Limb (tissue), 2 donors: ENCODE measurements around the gene NDUFAF8.

ENCODE experiments used
- DNase-seq, 2 donors: peaks; one replicate each; pipeline ENCODE4 v3.0.0-alpha.2; 2016; ENCODE audit errors: extremely low spot score in 2 of 2

The NDUFAF8 gene, protein sequence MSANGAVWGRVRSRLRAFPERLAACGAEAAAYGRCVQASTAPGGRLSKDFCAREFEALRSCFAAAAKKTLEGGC

DNA sequence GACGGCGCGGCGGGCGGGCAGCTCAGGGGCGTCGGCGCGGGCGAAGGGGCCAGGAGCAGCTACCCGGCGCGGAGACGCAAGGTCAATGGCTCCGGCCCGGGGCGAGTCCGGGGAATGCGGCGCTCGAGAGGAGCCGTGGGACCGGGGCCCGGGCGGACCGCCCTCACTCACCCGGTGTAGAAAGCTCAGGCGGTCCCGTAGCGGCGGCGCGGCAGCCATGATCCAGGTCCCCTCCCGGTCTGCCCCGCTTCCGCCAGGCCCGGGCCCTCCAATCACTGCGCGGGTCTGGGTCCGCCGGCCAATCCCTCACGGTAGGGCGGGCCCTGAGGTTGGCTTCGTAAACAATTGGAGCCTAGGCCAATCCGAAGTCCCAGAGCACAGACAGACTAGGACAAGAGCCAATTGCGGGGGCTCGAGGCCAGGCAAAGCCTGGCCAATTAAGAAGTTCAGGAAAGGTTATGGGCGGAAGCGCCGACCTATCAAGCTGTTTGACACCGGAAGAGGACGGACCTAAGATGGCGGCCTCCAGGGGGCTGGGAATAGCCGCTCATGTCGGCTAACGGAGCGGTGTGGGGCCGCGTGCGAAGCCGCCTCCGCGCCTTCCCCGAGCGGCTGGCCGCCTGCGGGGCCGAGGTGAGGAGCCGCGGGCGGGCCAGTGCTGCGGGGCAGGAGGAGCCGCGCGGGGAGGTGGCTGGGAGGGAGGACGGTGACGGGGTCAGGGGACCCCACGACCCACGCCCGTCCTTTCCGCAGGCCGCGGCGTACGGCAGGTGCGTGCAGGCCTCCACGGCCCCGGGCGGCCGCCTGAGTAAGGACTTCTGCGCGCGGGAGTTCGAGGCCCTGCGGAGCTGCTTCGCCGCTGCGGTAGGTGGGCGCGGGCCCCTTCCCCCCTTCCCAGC is at the start of gene NDUFAF8, which contains the start of gene TEPSIN:
Gene NDUFAF8 (plus strand): TSS at position 504 of the 899 bp plus-strand sequence. CDS start 46 bp downstream, at position 550.
Gene TEPSIN (minus strand): TSS at position 241 of the 899 bp plus-strand sequence. CDS start 22 bp downstream, at position 219.
- peak; percentile 97 to 99 for DNase-seq

DNA sequence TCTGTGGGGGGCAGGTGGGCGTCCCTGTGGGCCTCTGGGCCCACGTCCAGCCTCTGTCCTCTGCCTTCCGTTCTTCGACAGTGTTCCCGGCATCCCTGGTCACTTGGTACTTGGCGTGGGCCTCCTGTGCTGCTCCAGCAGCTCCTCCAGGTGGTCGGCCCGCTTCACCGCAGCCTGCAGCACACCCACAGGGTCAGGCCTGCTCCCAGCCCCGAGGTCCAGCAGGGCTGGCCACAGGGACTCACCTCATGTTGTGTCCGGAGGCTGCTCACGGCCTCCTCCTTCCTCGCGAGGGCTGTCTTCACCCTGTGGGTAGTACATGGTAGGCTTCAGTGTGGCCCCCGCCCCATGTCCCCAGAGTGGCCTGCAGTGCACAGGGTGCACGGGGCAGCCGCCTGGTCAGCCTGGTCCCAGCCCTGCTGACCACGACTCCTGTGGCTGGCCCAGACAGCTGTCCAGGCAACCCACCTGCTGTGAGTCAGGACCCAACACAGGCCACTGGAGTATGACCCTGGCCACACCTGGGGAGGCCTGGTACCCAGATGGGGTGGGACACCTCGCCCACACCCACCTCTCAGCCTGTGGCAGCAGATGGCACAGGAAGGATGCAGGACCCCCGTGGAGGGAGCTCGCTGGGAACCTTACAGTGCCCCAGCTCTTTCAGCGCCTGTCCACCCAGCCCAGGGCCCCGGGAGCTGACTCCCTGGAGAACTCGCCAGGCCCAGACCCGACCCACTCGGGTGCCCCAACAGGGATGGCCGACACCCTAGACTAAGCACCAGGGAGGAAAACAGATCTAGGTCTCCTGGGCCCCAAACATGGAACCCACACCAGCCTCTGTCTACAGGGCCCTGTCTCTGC is 49.2 kb upstream of the NDUFAF8 start:
- DNase-seq, result no peak

DNA sequence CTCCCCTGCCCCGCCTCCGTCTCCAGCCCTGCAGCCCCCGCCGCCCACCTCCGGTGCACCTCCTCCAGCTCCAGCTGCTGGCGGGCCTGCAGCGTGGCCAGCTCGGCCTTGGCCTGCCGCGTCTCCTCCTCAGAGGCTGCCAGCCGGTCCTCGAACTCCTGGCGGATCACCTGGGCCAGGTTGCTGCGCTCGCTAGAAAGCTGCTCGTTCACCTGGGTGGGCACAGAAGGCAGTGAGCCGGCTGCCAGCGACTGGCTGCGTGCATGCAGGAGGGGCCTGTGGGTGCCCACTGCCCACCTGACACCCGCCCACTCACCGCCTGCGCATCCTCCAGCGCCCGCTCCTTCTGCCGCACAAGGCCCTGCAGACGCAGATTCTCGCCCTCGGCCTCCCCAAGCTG is 48.5 kb upstream of the NDUFAF8 start:
- DNase-seq, result no peak

DNA sequence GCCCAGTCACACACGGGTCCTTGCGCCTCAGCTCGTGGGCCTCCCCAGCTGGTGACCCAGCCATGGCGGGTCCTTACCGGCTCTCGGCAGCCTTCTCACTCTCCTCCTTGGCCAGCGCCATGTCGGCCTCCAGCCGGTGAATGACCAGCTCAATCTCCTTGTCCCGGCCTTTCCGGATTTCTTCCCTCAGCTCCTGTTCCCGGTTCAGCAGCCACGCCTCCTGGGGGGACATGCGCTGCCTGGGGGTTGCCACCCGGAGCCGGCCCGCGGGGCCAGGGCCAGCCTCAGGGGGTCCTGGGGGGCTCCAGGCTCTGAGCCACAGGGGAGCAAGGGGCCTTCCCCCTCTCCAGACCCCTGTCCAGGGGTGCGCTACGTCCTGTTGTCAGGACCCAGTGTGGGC is 48.0 kb upstream of the NDUFAF8 start:
- DNase-seq, result no peak

DNA sequence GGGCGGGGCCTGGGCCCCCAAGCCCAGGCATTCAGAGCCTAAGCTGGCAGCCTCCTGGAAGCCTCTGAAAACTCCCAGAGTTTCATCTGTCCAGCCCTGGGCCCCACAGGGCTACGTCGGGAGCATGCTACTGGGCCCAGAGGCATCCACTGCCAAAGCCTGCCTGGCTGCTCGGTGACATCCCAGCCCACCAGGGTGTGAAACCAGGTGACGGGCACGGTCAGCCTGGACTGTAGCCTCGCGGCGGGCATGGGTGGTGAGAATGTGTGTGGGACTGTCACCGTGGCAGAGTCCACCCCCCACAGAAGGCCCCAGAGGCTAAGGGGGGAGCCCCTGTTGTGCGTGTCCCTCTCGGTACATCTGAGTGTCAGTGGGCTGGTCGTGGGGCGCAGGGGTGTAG is 47.5 kb upstream of the NDUFAF8 start:
- no peak for DNase-seq

DNA sequence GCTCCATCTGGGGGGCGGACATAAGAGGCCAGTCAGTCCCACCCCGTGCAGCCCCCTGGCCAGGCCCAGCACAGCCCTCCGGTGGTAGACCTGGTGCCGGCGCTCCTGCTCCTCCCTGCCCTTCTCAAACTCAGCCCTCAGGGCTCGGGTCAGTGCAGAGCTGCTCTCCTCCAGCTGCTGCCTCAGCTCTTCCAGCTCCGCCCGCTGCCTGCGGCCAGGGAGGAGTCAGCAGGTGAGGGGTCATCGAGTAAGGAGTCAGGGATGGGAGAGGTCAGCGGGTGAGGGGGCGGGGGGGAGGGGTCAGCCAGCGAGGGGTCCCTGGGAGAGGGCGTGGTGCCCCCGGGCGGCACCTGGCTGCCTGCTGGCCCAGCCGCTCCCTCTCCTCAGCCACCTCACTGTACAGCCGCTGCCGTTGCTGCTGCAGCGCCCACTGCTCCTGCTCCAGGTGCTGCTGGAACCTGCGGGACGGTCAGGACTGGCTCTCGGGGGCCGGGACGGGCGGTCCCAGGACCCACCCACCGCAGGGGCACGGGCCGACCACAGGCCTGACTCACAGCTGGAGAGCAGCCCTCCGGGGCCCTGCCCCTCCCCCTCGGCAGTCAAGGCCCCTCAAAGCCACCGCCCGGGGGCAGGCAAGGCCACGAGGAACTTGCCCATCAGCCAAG is 46.6 kb upstream of the NDUFAF8 start:
- DNase-seq, result no peak

DNA sequence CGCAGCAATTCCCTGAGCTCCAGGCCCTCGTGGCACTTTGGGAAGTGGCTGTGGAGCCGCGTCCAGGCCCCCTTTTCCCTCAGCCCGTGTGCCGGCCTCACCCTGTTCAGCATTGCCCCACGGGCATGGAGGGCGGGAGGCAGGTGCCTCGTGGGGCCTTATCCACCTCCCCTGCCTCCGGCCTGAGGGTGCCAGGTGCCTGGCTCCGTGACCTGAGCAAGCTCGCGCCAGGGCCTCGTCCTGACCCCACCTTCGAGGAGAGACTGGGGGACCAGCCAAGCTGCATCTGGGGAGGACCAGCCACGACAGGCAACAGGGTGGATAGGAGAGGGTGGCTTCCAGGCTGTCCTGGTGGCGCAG is 46.1 kb upstream of the NDUFAF8 start:
- DNase-seq, result no peak

DNA sequence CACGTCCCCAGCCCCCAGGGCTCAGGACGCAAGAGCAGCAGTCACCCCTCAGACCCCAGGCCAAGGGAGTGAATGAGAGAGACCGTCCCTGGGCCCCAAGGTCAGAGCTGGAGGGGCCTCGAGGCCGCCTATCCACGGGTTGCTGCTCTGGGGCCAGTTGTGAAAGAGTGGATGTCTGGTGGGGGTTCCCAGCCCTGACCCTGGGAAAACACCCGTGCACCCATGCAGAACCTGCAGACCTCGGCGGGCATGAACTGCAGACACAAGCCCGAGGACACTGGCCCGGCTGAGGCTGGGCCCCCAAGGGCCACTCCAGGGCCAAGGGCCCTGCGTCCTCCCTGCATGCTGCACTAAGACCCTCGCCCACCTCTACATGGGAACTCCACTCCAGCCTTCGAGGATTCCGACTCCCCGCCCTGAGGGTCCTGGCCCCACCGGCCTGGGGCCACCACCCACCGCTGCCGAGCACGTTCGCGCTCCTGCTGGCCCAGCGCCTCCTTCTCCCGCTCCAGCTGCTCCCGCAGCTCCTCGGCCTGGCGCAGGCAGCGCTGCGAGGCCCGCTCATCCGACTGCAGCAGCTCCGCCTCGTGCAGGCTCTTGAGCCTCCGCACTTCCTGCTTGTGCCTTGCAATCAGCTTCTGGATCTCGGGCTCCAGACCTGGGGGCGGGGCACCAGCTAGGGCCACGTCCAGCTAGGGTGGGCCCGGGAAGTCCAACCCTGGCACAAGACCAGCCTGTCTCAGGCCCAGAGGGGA is 45.5 kb upstream of the NDUFAF8 start:
- no peak for DNase-seq

DNA sequence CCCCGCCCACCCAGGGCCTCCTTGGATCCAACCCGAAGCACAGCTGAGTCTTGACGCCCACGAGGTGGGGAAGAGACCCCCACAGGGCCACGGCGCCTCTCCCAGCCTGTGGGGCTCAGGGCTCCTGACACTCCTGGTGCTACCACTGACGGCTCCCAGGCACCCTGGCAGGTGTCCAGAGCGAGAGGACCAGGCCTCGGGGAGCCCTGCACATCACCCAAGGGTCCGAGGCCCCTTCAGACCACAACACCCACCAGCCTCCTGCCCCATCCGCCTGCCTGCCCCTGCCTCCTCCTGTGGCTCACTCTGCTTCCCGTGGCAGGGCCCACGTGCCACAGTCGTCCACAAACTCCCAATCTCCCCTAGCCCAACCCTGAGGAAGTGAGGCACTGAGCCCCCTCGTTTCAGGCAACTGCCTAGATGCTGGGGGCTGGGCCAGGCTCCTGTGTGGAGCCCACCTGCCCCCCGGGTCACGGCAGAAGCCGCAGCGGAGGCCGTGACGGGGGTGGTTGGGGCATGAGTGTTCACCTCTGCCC is 44.8 kb upstream of the NDUFAF8 start:
- no peak for DNase-seq

DNA sequence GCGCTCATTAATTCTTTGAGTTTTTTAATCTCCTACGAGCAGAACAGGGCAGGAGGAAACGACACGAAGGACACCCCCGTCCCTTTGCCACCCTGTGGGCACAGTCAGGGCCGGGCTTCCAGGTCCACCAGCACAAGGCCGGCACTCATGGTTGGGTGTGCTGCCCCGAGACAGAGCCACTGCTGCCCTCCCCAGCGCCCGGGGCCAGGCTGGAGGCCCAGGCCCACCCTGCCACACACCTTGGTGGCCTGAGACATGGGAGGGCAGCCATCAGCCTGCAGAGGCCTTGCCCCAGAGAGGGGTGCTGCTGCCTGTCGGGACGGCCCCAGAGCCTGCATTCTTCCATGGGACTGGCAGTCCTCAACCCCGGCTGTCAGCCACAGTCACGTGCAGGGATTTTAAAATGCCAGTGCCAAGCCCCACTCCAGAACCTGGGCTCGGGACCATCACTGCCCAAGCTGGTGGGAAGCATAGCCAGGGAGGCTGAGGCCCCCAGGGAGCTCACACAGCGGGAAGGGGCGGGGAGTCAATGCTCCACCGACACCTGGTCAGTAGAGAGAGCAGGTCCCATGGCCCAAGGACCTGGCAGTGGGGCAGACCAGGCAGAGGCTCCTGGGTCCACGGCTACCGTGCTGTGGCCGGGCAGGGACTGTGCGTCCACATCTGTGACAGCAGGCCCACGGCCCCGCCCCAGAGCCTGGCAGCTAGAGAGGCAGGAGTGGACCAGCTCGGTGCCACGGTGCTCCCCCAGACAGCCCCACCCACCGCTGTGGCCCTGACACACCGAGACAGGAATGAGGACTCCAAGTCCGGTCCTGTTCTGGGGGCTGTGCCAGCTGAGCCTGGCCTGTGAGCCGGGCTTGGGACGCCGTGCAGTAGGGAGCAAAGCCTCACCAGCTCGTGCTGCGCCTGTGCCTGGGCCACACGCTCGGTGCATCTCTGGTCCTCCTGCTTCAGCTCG is 43.9 kb upstream of the NDUFAF8 start:
- no peak for DNase-seq

DNA sequence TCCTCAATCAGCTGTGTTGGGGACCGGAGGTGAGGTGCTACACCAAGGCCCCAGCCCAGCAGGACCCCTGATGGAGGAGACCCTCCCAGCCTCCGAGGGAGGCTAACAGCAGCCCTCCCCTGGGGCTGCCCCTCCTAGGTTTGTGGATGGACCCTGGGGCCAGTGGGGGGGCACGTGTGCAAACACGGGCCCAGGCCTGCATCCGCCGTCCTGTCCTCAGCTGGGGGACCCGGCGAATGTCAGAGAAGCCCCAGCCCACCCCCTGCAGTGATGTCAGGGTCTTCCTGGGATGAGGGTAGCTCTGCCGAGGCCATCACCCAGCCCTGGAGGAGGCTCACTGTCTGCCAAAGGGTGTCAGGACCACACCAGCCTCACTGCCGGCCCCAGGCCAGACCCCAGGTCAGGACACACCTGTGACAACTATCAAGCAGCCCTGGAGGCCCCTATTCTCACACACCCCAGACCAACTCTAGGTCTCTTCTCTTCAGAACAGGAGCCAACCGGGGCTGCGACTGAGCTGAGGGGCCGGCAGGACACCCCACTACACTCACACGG is 43.1 kb upstream of the NDUFAF8 start:
- DNase-seq, result no peak

DNA sequence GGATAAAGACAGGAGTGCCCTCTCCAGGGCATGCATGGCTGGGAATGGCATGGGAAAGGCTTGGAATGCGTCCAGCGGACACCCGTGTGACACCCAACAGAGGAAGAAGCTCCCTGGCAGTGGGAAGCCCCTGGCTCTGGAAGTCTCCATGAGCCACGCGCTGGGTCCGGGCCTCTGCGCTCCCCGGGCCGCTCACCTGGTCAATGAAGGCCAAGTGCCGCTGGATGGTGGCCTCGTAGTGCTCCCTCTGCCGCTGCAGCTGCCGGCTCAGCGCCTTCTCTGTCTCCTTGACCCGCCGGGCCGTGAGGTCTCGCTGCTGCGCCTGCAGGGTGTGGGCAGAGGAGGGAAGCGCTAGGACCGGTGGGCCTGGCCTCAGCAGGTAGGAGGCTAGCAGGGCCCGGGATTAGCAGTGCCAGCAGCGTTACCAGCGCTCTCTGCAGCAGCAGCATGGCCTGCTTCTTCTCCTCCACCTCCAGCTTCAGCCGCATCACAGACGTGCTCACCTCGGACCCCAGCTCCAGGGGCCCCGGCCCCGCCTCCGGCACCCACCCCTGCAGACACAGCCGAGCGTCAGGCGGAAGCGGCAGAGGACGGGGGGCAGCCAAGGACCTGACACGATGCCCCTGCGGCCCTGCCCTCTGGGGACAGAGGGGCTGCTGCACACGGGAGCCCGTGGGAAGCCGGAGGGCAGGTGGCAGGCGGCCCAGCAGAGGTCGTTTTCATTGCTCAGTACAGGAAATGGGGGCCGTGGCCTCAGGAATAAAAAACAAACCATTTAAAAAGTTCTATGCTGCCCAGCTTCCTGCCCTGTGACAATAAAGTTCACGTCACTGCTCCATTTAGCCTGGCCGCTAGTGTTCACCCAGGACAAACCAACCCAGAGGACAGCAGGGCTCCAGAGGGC is 42.4 kb upstream of the NDUFAF8 start:
- no peak for DNase-seq

DNA sequence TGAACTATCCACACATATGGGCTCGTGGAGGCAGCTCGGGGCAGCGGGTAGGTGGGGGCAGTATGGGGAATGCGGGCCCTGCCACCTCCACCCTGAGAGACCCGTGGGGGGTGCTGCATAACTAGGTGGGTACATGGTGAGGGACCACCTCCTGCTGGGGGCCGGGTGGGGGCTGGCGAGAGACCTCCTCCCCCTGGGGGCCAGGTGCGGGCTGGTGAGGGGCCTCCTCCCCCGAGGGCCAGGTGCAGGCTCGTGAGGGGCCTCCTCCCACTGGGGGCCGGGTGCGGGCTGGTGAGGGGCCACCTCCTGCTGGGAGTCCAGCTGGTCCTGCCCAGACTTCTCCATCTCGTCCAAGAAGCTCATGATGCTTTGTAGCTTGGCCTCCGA is 41.7 kb upstream of the NDUFAF8 start:
- no peak for DNase-seq

DNA sequence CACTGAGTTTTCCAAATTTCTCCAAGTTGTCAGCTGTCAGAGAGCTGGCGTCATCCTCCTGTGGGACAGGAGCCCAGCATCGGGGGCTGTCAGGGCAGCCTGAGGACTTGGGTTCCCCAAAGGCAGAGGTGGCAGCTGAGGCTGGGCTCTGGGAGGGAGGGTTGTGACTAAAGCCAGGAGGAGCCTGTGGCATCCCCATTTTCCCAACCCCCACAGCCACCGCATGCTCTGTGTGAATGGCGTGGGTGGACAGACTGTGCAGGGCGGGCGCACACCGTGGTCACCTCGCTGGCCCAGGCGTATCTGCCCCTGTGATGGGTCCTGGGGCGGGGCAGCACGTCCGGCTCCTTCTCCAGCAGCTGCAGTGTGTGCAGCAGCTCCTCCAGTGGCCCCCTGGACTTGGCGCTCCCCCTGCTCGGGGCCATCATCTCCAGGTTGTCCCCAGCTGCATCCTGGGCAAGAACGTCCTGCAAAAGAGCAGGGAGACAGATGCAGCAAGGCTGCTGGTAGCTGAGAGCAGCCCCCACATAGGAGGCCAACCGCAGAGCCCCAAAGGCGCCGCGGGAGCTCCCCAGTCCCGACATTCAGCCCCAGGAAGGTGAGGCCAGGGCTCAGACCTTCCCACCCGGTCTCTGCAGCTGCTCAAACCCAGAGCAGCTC is 41.2 kb upstream of the NDUFAF8 start:
- DNase-seq, result no peak

DNA sequence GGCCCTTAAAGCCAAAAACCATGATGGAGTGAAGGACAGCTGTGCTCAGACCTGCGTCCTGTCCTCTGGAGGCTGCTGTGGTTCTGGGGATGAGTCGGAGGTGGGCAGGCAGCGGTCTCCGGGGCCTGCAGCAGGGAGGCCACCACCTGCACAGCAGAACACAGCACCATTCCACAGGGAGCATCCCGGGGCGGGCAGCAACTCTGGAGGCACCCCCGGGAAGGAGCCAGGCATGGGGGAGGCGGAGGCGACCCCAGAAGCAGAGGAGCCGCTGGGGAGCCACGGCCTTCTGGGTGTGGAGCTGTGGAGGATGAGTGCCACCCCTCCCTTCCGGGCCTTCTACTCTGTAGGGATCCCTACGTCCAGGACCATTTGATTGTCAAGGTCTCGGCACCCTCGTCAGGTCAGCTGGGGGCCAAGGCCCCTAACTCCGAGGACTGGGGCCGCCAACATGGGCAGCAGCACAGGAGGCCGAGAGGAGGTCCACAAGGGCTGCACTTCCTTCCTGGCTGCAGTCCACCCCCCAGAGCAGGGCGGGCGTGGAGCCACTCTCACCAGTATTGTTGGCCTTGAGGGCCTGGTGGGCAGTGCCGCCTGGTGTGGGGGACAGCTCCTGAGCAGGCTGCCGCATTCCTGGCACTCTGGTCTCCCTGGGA is 40.2 kb upstream of the NDUFAF8 start:
- DNase-seq, result no peak

DNA sequence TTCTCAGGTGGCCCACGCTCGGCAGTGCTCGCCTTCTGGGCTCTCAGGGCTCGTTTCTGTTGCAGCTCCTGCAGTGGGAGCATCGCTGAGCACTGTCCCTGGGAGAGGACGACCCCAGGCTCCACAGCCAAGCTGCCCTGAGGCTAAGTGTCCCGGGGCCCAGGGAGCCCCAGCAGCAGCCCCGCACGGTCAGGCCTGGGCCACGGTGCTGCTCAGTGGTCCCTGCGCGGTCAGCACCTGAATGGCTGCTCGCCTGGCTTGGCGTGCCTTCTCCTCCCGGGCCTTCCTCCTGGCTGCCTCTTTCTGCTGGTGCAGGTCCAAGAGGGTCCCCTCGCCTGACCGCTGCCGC is 39.7 kb upstream of the NDUFAF8 start:
- DNase-seq, result no peak

DNA sequence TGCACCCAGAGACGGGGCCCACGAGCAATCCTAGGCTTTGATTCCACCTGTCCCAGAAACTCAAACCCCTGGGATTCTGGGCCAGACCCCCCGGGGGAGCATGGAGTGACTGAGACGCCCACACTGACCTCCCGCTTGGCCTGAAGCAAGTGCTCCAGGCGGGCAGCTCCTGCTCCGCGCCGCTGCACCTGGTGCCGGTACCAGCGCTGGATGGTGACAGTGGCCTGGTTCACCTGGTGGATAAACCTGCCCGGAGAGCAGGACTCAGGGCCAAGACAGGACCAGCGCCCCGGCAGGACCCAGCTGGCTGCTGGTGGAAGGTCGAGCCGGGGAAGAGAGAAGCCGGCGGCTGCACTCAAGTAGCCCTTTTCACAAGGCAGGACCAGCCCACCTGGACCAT is 38.9 kb upstream of the NDUFAF8 start:
- no peak for DNase-seq
